ENCODE measurements around the gene BSDC1.
"Not testable (repeated sequence)": the region's sequence is repeated elsewhere in the genome, so short reads cannot be mapped to it uniquely, and the experiment has no call there.

DNA sequence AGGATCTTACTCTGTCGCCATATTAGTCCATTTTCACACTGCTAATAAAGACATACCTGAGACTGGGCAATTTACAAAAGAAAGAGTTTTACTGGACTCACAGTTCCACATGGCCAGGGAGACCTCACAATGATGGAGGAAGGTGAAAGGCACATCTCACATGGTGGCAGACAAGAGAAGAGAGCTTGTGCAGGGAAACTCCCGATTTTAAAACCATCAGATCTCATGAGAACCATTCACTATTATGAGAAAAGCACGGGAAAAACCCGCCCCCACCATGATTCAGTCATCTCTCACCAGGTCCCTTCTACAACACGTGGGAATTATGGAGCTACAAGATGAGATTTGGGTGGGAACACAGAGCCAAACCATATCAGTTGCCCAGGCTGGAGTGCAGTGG, 2.3 kb upstream of the BSDC1 start:
- TF ChIP-seq, protein P1, sequence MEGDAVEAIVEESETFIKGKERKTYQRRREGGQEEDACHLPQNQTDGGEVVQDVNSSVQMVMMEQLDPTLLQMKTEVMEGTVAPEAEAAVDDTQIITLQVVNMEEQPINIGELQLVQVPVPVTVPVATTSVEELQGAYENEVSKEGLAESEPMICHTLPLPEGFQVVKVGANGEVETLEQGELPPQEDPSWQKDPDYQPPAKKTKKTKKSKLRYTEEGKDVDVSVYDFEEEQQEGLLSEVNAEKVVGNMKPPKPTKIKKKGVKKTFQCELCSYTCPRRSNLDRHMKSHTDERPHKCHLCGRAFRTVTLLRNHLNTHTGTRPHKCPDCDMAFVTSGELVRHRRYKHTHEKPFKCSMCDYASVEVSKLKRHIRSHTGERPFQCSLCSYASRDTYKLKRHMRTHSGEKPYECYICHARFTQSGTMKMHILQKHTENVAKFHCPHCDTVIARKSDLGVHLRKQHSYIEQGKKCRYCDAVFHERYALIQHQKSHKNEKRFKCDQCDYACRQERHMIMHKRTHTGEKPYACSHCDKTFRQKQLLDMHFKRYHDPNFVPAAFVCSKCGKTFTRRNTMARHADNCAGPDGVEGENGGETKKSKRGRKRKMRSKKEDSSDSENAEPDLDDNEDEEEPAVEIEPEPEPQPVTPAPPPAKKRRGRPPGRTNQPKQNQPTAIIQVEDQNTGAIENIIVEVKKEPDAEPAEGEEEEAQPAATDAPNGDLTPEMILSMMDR (IDR thresholded peaks at IDR 0.05; ENCODE audit: low read depth, low read length) = not testable (repeated sequence)
- not testable (repeated sequence) for TF ChIP-seq EZH2phosphoT487 (IDR thresholded peaks at IDR 0.05; ENCODE audit: low read depth)

All from OCI-LY3 (cell line).